HepG2 (cell line): Measurements from ENCODE around the gene NUBP2. TPM values are rescaled to one million over a fixed set of nuclear protein-coding genes. Genes with fewer than 3 reads are reported as not detected.
A peak's percentile ranks its signal among the peaks of the same experiment; 100 is the strongest.

ENCODE experiments used
- AGO1 ChIP-seq: fragments of 200-400 bp; formaldehyde crosslinking; IDR thresholded peaks from 2 replicates; pipeline ENCODE4 v1.6.1; 2017; ENCODE audit warnings: mild to moderate bottlenecking, low read depth, low read length, moderate library complexity; ENCODE audit not compliant: poor library complexity, severe bottlenecking
- DMAP1 ChIP-seq: IDR thresholded peaks from 2 replicates; pipeline ENCODE4 v1.6.1; 2016
- E2F1 ChIP-seq: sonication (generic); formaldehyde crosslinking; IDR thresholded peaks from 2 replicates; pipeline ENCODE4 v1.5.0; 2020; ENCODE audit warnings: missing genetic modification reagents
- EP300 ChIP-seq, 3 experiments: sonication (generic) in 1 of 3; formaldehyde crosslinking in 1 of 3; IDR thresholded peaks; 2 replicates each; pipeline versions ENCODE4 v1.5.1 to v1.6.1; 2011 to 2020; ENCODE audit warnings: low read depth in 2 of 3, low read length in 2 of 3, borderline replicate concordance in 1 of 3, improper control_type of control experiment in 1 of 3, mild to moderate bottlenecking in 1 of 3, missing genetic modification reagents in 1 of 3, moderate library complexity in 1 of 3
- ERF ChIP-seq: IDR thresholded peaks from 2 replicates; pipeline ENCODE4 v1.6.1; 2018; ENCODE audit warnings: missing biosample characterization, missing genetic modification reagents
- KLF13 ChIP-seq: sonication (generic); formaldehyde crosslinking; IDR thresholded peaks from 2 replicates; pipeline ENCODE4 v1.4.0; 2020; ENCODE audit warnings: mild to moderate bottlenecking, missing genetic modification reagents
- RBFOX2 ChIP-seq: fragments of 200-400 bp; formaldehyde crosslinking; IDR thresholded peaks from 2 replicates; pipeline ENCODE4 v1.6.1; 2017; ENCODE audit warnings: low read depth, mild to moderate bottlenecking, low read length
- RXRB ChIP-seq: IDR thresholded peaks from 2 replicates; pipeline ENCODE4 v1.6.1; 2016; ENCODE audit warnings: borderline replicate concordance, missing genetic modification reagents, missing compliant biosample characterization
- ZC3H13 ChIP-seq: sonication (generic); formaldehyde crosslinking; IDR thresholded peaks from 2 replicates; pipeline ENCODE4 v1.8.1; 2023; ENCODE audit warnings: mild to moderate bottlenecking, missing genetic modification reagents, moderate library complexity
- ZMYM3 ChIP-seq: sonication (generic); formaldehyde crosslinking; IDR thresholded peaks from 2 replicates; pipeline ENCODE4 v1.5.1; 2020; ENCODE audit warnings: mild to moderate bottlenecking, missing genetic modification reagents
- ZNF280D ChIP-seq: sonication (generic); formaldehyde crosslinking; IDR thresholded peaks from 2 replicates; pipeline ENCODE4 v1.5.1; 2020; ENCODE audit warnings: mild to moderate bottlenecking, missing genetic modification reagents
- ZNF574 ChIP-seq: sonication (generic); formaldehyde crosslinking; IDR thresholded peaks from 2 replicates; pipeline ENCODE4 v1.4.0; 2020; ENCODE audit warnings: missing genetic modification reagents
- ZNF772 ChIP-seq: sonication (generic); formaldehyde crosslinking; IDR thresholded peaks from 2 replicates; pipeline ENCODE4 v1.5.0; 2020; ENCODE audit warnings: mild to moderate bottlenecking, missing genetic modification reagents
- ZSCAN25 ChIP-seq: sonication (generic); formaldehyde crosslinking; IDR thresholded peaks from 2 replicates; pipeline ENCODE4 v1.8.0; 2022; ENCODE audit warnings: mild to moderate bottlenecking, missing genetic modification reagents
- polyA plus RNA-seq, 8 experiments: library from polyadenylated mRNA; depleted of rRNA in 3 of 8; stranded (reverse) in 7 of 8; unstranded in 1 of 8; fragments of >200 nt; fragmentation: Illumina TruSeq in 4 of 8; extraction: Trizol in 4 of 8; gene quantifications; 2 replicates each; pipeline versions ENCODE4 v1.2.1 to v1.2.3, GENCODE V29; 2011 to 2016; ENCODE audit warnings: low read depth in 4 of 8, missing spikeins in 1 of 8, mixed read lengths in 1 of 8; ENCODE audit not compliant: insufficient read depth in 1 of 8
- total RNA-seq, 5 experiments: library from RNA; depleted of rRNA; stranded (reverse); fragments of >200 nt; fragmentation: Illumina TruSeq; extraction: Trizol; gene quantifications; 2 replicates each; pipeline ENCODE4 v1.2.3, GENCODE V29; 2016; ENCODE audit warnings: low read depth in 1 of 5
- TF ChIP-seq, protein P1 (sequence below): sonication (generic); formaldehyde crosslinking; IDR thresholded peaks from 2 replicates; pipeline ENCODE4 v1.5.0; 2020; ENCODE audit warnings: mild to moderate bottlenecking, missing genetic modification reagents
- TF ChIP-seq, protein P2 (sequence below): sonication (generic); formaldehyde crosslinking; IDR thresholded peaks from 2 replicates; pipeline ENCODE4 v1.5.1; 2020; ENCODE audit warnings: mild to moderate bottlenecking, moderate library complexity, missing genetic modification reagents
- TF ChIP-seq, protein P3 (sequence below): sonication (generic); formaldehyde crosslinking; IDR thresholded peaks from 2 replicates; pipeline ENCODE4 v1.4.0; 2020; ENCODE audit warnings: missing genetic modification reagents; ENCODE audit errors: not compliant biosample characterization

The NUBP2 gene
- total and polyA plus RNA-seq, 2 of the 13 experiments (the other 11 are each of a cell fraction or from before 2014, with no cell fraction given): 25.7 to 61.5 TPM

GRCh38 chr16:1825381-1825863 lies 42.7 kb downstream of the NUBP2 start (continued):
- TF ChIP-seq, protein P1, sequence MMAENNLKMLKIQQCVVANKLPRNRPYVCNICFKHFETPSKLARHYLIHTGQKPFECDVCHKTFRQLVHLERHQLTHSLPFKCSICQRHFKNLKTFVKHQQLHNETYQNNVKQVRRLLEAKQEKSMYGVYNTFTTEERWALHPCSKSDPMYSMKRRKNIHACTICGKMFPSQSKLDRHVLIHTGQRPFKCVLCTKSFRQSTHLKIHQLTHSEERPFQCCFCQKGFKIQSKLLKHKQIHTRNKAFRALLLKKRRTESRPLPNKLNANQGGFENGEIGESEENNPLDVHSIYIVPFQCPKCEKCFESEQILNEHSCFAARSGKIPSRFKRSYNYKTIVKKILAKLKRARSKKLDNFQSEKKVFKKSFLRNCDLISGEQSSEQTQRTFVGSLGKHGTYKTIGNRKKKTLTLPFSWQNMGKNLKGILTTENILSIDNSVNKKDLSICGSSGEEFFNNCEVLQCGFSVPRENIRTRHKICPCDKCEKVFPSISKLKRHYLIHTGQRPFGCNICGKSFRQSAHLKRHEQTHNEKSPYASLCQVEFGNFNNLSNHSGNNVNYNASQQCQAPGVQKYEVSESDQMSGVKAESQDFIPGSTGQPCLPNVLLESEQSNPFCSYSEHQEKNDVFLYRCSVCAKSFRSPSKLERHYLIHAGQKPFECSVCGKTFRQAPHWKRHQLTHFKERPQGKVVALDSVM (CRISPR knock-in tag): peak; percentile 100
- no peak for TF ChIP-seq KLF13 (CRISPR knock-in tag)
- TF ChIP-seq, protein P2, sequence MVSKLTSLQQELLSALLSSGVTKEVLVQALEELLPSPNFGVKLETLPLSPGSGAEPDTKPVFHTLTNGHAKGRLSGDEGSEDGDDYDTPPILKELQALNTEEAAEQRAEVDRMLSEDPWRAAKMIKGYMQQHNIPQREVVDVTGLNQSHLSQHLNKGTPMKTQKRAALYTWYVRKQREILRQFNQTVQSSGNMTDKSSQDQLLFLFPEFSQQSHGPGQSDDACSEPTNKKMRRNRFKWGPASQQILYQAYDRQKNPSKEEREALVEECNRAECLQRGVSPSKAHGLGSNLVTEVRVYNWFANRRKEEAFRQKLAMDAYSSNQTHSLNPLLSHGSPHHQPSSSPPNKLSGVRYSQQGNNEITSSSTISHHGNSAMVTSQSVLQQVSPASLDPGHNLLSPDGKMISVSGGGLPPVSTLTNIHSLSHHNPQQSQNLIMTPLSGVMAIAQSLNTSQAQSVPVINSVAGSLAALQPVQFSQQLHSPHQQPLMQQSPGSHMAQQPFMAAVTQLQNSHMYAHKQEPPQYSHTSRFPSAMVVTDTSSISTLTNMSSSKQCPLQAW (CRISPR knock-in tag): peak; percentile 43; the same call in 1 of the 2 replicates
- 0 out of 2 replicates have a peak, but pooled peaks have one; percentile 42 for TF ChIP-seq ZSCAN25 (CRISPR knock-in tag)
- no peak; the same call in 1 of the 2 replicates for TF ChIP-seq DMAP1
- TF ChIP-seq RXRB (CRISPR knock-in tag): peak; percentile 59; the same call in 1 of the 2 replicates
- TF ChIP-seq ZNF574: peak; percentile 54
- TF ChIP-seq ZMYM3 (CRISPR knock-in tag): peak; percentile 99
- TF ChIP-seq AGO1: no peak
- TF ChIP-seq, protein P3, sequence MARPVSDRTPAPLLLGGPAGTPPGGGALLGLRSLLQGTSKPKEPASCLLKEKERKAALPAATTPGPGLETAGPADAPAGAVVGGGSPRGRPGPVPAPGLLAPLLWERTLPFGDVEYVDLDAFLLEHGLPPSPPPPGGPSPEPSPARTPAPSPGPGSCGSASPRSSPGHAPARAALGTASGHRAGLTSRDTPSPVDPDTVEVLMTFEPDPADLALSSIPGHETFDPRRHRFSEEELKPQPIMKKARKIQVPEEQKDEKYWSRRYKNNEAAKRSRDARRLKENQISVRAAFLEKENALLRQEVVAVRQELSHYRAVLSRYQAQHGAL: no peak
- no peak for TF ChIP-seq RBFOX2
- peak; percentile 37; the same call in 1 of the 2 replicates for TF ChIP-seq ZNF772 (CRISPR knock-in tag)
- peak in 1 of 2 experiments; percentile 57; a peak in 1 of 4 replicates for TF ChIP-seq EP300 (IDR thresholded peaks at IDR 0.05; ENCODE audit: low read depth in 2 of 2, low read length in 2 of 2)
- no peak for TF ChIP-seq EP300 (CRISPR knock-in tag; IDR thresholded peaks at IDR 0.05; ENCODE audit: borderline replicate concordance)
- no peak for TF ChIP-seq ERF
- peak; percentile 97 for TF ChIP-seq ZNF280D
- TF ChIP-seq ZC3H13 (CRISPR knock-in tag): peak; percentile 67; the same call in 1 of the 2 replicates
- TF ChIP-seq E2F1: peak; percentile 34; the same call in 1 of the 2 replicates
